Lower leg skin (tissue), 3 donors: Measurements from ENCODE around the gene IGFBP7.

Source experiments
- POLR2A ChIP-seq, 2 donors: fragments of 450-650 bp; IDR thresholded peaks; one replicate each; pipeline ENCODE4 v1.6.1; 2016 to 2017; ENCODE audit warnings: antibody characterized with exemption in 2 of 2, mild to moderate bottlenecking in 1 of 2, moderate library complexity in 1 of 2
- TF ChIP-seq, protein P1 (sequence below), 3 donors: fragments of 450-650 bp; IDR thresholded peaks; one replicate each; pipeline ENCODE4 v1.5.1; 2016; ENCODE audit warnings: antibody characterized with exemption in 3 of 3, mild to moderate bottlenecking in 3 of 3, moderate library complexity in 2 of 3

DNA sequence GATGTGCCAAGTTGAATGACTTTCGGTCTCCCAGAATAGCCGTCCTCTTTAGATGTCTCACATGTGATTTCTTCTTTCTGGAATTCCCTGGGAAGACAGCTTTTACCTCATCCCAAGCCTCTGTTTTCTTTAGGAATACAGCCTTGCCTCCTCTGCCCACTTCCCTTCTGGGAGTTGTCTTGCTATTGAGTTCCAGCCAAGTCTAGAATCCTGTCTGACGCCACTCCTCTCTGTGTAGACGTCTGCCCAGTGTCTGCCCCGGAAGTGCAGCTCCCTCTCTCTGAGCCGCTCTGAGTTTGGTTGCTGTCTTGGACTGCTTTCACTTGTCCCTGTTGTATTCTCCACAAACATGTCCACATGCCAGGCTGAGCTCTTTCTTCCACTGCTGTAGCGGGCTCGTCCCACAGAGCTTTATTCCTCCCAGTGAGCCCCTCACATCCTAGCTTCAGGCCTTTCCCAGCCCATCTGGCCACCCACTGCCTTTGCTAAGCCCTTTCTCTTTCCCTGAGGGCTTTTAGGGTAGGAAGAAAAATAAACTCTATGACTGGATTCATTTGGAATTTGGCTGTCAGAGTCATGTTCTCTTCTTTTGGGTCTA is 9.0 kb upstream of the IGFBP7 start:
- TF ChIP-seq, protein P1, sequence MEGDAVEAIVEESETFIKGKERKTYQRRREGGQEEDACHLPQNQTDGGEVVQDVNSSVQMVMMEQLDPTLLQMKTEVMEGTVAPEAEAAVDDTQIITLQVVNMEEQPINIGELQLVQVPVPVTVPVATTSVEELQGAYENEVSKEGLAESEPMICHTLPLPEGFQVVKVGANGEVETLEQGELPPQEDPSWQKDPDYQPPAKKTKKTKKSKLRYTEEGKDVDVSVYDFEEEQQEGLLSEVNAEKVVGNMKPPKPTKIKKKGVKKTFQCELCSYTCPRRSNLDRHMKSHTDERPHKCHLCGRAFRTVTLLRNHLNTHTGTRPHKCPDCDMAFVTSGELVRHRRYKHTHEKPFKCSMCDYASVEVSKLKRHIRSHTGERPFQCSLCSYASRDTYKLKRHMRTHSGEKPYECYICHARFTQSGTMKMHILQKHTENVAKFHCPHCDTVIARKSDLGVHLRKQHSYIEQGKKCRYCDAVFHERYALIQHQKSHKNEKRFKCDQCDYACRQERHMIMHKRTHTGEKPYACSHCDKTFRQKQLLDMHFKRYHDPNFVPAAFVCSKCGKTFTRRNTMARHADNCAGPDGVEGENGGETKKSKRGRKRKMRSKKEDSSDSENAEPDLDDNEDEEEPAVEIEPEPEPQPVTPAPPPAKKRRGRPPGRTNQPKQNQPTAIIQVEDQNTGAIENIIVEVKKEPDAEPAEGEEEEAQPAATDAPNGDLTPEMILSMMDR (IDR thresholded peaks at IDR 0.05): no peak
- TF ChIP-seq POLR2A (IDR thresholded peaks at IDR 0.05): no peak
